ENCODE data around the gene CD7.

The CD7 gene

DNA sequence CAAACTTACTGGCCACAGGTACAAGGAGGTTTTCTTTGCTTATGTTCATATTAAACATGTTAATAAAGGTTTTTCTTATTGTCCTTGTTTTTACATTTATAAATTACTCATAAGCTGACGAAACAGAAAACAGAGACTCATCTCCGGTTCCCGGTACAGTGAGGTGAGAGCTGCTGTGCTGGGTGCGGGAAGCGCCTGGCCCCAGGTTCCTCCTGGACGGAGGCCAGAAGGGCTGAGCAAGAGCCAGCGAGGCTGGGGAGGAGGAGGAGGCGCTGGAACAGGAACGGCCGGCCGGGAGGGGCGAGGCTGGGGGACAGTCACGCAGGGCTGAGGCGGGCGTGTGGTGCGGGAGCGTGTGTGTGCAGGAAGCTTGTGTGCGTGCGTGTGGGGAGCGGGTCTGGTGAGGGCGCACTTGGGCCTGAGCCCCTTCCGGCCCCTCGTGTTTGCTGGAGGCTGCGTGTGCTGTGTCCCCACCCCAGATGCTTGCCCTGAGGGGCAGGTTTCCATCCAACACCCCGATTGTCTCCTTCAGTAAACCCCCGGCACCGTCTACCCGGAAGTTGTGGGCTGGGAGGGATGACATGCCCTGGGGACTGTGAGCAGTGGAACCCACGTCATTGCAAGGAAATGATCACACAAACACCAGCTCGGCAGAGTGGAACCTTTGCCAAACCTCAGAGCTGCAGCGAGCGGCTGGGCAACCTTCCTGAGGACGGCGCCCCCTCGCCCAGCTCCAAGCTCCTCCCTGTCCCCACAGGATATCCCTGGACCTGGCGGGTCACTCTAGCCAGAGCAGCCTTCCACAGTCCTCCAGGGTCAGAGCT lies 19.5 kb downstream of the CD7 start (continued):
- TF ChIP-seq ZBTB44 (tag by site-specific recombination; IDR thresholded peaks at IDR 0.05) (no peak), ZNF292 (tag by site-specific recombination; IDR thresholded peaks at IDR 0.05; ENCODE audit: borderline replicate concordance, low read depth) (no peak), ZBTB6 (tag by site-specific recombination; IDR thresholded peaks at IDR 0.05) (no peak), ZNF548 (tag by site-specific recombination; IDR thresholded peaks at IDR 0.05) (no peak), RBAK (tag by site-specific recombination; IDR thresholded peaks at IDR 0.05) (0 out of 2 replicates have a peak, but pooled peaks have one; percentile 14), TSHZ1 (tag by site-specific recombination; IDR thresholded peaks at IDR 0.05; ENCODE audit: borderline replicate concordance) (no peak), ZNF335 (tag by site-specific recombination; conservative IDR thresholded peaks at IDR 0.05) (peak; percentile 61), ZNF660 (tag by site-specific recombination; IDR thresholded peaks at IDR 0.05) (0 out of 2 replicates have a peak, but pooled peaks have one; percentile 19), ZNF341 (tag by site-specific recombination; IDR thresholded peaks at IDR 0.05; ENCODE audit: low read depth) (peak; percentile 95), ZNF274 (IDR thresholded peaks at IDR 0.05; ENCODE audit: low read length) (no peak), ZNF274 (tag by site-specific recombination; IDR thresholded peaks at IDR 0.05; ENCODE audit: borderline replicate concordance) (no peak), HOXD13 (CRISPR knock-in tag; IDR thresholded peaks at IDR 0.05; ENCODE audit: borderline replicate concordance) (no peak), ZNF626 (tag by site-specific recombination; IDR thresholded peaks at IDR 0.05) (no peak), ZNF132 (tag by site-specific recombination; IDR thresholded peaks at IDR 0.05; ENCODE audit: borderline replicate concordance) (no peak), TCF7L2 (IDR thresholded peaks at IDR 0.05; ENCODE audit: borderline replicate concordance, low read depth, low read length) (no peak), ZNF600 (tag by site-specific recombination; IDR thresholded peaks at IDR 0.05) (peak; percentile 94), ZNF707 (tag by site-specific recombination; IDR thresholded peaks at IDR 0.05) (no peak), SCRT2 (tag by site-specific recombination; IDR thresholded peaks at IDR 0.05) (0 out of 2 replicates have a peak, but pooled peaks have one; percentile 14), HOXA7 (CRISPR knock-in tag; IDR thresholded peaks at IDR 0.05; ENCODE audit: borderline replicate concordance) (no peak), GLIS2 (tag by site-specific recombination; IDR thresholded peaks at IDR 0.05) (peak; percentile 88), ZNF596 (tag by site-specific recombination; IDR thresholded peaks at IDR 0.05) (no peak), ZBTB1 (tag by site-specific recombination; IDR thresholded peaks at IDR 0.05) (no peak; the same call in none of the 2 replicates), ZNF37A (tag by site-specific recombination; IDR thresholded peaks at IDR 0.05) (no peak), ZNF302 (tag by site-specific recombination; IDR thresholded peaks at IDR 0.05; ENCODE audit: low read depth) (no peak), ZNF138 (tag by site-specific recombination; IDR thresholded peaks at IDR 0.05; ENCODE audit: borderline replicate concordance) (no peak), ZNF175 (tag by site-specific recombination; IDR thresholded peaks at IDR 0.05) (no peak), ZNF146 (tag by site-specific recombination; IDR thresholded peaks at IDR 0.05) (no peak), KLF1 (tag by site-specific recombination; IDR thresholded peaks at IDR 0.05) (peak; percentile 77), SALL2 (tag by site-specific recombination; IDR thresholded peaks at IDR 0.05; ENCODE audit: borderline replicate concordance) (no peak)
- TF ChIP-seq, protein P1, sequence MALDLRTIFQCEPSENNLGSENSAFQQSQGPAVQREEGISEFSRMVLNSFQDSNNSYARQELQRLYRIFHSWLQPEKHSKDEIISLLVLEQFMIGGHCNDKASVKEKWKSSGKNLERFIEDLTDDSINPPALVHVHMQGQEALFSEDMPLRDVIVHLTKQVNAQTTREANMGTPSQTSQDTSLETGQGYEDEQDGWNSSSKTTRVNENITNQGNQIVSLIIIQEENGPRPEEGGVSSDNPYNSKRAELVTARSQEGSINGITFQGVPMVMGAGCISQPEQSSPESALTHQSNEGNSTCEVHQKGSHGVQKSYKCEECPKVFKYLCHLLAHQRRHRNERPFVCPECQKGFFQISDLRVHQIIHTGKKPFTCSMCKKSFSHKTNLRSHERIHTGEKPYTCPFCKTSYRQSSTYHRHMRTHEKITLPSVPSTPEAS (tag by site-specific recombination; IDR thresholded peaks at IDR 0.05) = peak; percentile 26; the same call in 1 of the 2 replicates

Data from HEK293 (cell line).